ENCODE results near the gene ITGBL1.
A peak's percentile ranks its signal among the peaks of the same experiment; 100 is the strongest.

Gene ITGBL1

DNA sequence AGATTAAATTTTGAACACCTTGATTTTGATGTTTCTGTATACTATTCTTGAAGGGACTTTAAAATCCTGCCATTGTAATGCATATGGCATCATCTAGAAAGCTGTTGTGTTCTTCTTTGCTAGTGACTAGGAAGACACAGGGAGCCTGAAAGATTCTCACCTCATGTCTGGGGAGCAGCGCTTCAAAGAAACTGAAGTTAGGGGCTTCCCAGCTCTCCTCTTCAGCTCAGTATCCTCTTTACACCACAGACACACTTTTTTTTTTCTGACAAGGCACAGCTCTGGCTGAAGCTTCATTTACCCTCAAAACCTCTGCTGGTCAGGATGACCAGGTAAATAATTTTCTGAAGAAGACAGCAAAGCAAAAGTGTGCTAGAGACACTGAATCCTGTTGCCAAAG, 255.6 kb downstream of the ITGBL1 start:
- DNase-seq, result no peak

DNA sequence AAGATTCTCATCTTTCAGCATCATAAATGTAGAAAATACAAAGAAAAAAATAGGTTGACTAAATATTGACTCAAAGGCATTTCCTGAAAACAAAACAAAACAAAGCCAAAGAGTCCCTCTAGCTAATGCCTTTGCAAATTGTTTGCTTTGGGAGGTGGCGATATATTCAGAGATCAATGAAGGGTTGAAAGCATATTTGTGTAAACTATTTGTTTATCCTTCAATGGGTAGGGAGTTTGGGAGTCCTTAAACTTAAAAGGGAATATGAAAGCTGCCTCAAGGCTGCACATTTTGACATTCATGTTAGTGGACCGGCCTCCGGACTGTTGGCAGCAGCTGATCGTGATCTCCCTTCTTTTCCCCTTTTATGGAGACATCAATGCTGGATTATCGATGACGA, 257.5 kb downstream of the ITGBL1 start:
- DNase-seq, result no peak

DNA sequence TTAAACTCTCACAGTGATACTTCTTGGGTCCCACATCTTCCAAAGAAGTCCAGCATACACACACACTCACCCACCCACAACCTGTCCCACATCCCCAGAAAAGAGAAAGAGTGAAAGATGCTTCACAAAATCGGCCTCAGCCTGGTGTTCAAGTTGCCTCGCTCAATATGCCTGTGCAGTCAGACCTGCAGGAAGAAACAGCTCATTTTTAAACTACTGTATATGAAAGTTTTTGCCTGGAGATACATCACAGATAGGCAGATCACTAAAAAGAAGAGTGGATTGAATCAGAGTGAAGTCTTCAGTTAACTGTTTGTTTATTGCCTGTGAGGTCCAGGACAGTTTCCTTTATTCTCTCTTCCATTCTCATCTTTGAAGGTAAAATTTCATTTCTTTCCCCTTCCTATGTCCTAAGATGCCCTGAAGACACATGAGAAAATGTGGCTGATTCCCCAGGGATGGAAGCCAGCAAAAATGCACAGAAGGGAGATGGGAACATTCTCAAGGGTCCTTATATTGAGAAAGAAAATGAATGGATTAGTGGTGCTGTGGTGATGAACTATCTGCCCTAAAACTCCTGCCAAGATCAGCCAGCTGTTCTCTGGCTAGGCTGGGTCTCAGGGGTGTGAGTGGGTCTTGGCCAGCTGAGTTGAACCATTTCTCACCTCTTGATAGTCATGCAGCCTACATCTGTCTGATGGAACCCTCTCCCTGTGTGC, 259.0 kb downstream of the ITGBL1 start:
- no peak for DNase-seq

DNA sequence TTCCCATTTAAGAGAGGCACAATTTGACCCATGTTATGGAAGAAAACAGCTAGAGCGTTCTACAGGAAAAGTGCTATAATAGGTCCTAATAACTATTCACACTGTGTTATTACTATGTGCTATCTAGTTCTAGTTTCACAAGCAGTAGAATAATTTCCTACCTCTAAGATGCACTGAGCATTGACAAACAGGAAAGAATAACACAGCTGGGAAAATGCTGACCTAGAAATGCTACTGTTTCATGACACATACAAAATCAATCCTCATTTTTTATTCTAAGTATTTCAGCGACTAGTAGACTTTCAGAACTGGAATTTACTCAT, 259.5 kb downstream of the ITGBL1 start:
- no peak for DNase-seq

DNA sequence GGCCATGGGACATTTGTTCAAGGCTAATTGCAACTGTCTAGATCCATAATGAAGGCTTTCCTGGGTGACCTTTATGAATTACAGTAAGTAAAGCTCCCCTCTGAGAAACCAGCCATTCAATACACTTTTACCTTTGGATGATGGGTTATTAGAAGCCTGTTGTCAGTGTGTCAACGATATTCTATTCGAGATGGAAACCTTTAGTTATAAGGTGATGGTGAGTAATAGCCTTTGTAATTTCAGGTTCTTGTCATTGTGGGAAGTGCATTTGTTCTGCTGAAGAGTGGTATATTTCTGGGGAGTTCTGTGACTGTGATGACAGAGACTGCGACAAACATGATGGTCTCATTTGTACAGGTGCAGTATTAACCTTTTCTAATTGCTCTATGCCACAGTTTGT, 261.7 kb downstream of the ITGBL1 start:
- DNase-seq, result no peak

DNA sequence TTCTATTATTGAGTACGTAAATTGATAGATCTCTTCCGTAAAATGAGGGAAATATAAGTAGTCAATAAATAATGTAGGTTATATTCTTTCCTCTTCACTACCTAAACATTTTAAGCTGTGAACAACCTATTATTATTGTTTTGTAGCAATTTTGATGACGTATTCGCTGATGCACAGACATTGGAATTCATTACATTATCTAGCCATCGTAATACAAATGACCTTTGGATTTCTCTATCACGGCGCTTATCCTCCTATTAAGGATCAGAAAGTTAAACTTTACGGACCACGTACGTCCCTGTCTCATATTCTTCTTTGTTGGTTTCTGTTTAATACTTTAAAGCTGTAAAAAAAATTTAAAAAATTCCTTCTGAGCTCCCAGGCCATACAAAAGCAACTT, 264.9 kb downstream of the ITGBL1 start:
- no peak for DNase-seq

DNA sequence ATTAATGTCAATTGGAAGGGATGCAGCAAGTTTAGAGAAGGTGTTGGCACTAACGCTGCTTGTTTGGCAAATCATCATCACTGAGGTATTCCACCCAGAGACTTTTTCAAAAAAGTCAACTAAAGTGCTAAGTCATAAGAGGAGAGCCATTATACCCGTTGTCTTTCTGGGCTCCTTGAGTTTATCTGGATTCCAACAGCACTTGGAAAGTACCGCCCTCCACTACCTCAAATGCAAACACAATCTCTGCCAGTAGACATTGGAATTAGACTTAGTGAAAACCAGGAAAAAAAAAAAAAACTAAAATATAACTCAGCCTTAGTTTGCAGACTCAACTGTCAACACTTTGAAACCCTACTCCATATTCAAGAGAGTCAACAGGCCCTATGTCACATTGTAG, 266.0 kb downstream of the ITGBL1 start:
- no peak for DNase-seq

DNA sequence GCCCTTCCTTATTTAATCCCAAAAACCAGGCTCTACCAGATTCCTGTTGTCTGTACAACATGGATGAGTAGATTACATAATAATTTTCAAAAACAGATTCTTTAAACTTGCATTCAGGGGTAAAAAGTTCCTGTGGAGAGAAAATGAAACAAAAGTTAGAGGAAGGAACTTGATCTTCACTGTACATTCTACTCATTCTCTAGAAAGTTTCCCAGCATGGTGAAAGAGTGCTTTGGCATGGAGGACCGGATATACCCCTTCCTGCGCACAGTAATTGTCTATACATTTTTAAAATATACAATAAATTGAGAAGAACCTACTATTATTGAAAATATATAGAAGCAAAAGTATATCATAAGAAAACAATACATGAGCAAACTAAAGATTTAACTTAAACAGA, 274.2 kb downstream of the ITGBL1 start:
- no peak for DNase-seq

DNA sequence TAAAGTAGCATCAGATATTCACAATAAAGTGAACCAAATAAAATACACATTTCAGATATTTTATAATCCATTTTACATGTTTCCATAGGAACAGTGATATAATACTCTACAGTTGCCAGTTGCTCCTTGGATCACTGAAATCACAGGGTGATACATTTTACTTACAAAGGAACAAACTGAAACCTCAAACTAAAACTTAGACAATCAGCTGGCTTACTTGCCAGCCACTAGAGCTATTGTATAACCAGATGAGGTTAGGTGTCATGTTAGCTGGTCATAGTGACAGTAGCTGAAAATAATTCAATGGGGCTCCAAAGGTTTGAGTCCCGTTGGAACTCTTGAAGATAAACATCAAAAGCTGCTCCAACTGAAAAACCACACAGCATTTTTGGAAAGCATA, 274.6 kb downstream of the ITGBL1 start:
- DNase-seq, result no peak

DNA sequence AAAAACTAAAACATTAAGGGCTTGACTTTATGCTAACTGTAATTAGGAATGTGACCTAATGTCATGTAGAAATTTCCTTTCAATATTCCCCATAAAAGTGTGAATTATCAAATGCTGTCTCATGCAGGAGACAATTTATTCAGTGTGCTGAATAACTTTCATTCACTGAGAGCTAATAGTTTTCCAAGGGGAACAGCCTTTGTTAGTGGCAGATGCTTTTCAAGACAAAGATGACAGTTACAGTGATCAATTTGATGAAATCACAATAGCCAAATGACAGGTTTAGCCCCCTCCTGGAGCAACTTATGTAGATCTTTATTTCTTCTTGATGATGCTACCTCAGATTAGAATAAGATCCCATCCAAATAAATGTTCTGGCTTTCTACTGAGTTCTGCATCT, 275.5 kb downstream of the ITGBL1 start:
- DNase-seq, result no peak

DNA sequence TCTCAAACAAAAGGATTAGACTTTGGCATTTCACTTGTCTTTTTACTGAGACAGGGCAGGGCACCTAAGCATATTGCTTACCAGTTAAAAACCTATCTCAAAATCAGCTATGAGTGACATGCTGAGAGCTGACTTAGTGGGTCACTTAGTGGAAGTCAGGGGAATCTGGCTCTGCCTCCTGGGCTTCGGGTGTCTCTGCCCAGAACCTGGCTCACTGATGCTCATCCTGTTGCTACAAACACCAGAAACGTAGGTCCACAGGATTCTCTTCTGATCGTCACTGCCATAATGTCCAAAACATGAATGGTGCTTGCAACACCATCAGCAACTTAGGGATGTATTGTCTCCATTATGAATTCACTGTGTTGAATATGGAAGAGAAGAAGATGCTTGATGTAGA, 276.1 kb downstream of the ITGBL1 start:
- DNase-seq, result no peak

DNA sequence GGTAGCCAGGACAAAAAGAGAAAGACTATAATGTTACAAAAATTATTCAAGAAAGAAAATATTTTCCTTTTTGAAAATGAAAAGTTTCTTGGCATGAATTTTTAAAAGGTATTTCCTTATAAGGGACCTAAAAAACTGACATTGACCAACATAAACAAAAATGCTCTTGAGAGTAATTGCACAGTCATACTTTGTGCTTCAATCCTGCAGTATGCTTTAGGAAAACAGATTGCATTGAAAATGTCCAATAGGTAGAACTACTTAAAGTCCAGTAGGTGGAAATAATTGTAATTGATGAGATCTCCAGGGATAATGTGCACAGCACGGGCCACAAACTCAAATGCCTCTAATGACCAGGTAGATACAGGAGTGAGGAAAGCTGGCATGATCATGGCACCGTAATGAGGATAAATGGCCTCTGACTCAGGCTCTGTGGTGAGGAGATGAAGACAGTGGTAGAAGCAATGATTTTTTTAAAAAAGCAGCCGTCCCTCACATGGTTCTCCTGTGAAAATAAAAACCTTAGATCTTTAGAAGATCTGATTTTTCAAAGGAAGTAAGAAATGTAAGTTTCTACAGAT, 278.0 kb downstream of the ITGBL1 start:
- DNase-seq, result no peak

DNA sequence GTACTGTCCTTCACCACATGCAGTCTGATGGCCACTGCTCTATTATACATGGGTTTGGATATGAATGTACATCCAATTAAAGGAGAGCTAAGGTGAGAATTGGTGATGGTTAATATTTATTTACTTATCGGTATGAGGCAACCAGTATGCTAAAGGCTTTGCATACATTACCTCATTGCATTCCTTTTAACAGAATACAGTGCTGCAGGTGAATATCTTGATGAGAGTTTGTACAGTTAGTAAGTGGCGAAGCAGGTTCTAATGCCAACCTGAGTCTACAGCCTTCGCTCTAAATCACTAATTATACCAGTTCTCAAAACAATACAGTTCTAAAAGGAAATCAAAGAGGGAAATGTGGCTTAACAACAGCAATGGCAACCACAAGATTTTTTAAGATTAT, 284.1 kb downstream of the ITGBL1 start:
- no peak for DNase-seq

DNA sequence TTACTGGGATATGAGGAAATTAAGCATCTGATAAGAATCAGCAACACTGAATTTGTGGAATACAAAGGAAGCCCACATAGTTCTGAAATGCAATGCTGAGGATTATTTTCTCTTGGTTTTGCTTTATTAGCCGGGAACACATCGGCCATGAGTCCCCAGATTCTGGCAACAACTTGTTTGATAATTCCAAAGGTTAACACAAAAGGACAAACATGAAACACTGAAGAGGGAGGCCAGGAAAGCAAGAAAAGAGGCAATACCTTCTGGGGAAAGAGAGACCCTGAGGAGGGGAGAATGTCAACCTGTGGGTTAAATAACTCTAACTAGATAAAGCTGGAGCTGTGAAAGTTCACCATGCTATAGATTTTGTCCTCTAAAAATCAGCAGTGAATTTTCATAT, 285.9 kb downstream of the ITGBL1 start:
- DNase-seq, result no peak

DNA sequence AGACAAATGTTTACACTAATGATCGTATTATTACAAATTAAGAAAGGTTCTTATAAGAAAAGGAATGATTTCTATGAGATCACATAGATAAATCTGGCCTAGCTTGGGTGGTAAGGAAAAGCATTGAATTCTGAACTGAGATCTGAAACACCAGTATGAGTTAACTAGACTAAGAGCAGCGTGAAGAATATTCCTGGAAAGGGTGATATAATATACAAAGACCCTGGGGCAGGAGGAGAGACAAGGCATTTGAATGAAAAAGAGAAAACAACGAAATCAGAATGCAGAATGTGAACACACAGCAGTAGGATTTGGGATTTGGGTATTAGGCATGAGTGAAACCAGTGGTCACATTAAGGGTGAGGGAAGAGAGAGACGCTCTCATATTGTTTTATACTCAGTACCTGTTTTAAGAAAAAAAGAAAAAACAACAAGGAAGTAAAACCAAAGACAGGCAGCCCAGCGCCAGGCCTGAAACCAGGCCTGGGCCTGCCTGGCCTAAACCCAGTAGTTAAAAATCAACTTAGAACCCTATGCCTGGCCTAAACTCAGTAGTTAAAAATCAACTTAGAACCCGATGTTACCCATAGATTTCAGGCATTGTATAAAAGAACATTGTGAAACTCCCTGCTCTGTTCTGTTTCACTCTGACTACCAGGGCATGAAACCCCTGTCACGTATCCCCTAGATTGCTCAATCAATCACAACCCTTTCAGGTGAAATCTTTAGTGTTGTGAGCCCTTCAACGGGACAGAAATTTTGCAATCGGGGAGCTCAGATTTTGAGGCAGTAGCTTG, 287.1 kb downstream of the ITGBL1 start:
- no peak for DNase-seq

DNA sequence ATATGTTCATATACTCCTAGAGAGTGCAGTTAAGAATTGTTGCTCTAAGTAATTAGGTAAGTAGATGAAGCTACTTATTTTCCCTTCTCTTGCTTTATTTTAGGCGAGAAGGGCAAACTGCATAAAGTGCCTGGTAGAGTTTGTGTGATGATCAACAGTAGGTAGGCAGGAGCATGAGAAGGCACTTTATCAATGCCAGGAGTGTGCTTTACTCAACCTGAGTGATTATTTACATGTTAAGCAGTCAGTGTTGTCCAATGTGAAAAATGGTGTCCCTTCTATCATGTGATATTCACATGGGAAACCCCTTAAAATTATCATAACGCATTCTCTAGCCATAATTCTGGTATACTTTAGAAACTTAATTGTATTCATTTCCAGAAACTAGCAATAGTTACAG, 294.0 kb downstream of the ITGBL1 start:
- DNase-seq, result no peak

DNA sequence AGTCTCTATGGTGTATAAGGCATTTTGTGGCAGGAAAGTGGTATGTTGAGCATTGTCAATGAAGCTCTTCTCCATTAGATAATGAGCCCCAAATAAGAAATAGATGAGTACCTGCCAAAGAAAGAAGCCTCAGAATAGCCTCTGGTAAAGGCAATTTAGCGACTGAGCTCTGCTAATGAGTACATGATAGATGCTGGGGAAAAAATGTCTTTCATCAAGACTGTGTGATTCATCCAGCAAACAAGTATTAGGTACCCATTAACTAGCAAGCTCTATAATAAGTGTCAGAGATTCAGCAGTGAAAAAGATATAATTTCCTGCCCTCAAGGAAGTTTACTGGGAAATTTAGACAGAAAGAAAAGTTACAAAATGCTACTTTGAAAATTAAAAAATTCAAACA, 294.6 kb downstream of the ITGBL1 start:
- no peak for DNase-seq

DNA sequence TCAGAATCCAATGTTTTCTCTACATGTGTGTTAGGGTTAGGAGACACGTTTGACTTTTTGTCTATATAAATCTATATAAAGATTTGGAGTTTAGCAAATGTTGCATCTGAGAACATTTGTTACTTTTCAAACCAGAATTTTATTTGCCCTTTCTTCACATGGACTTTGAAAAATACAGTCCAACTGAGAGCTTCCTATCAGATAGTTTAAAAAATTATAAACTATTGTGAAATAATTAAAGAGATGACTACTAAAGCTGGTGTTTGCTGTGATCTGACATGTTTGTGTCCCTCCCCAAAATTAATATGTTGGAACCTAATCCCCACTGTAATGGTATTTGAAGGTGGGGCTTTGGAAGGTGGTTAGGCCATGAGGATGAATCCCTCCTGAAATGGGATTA, 297.1 kb downstream of the ITGBL1 start:
- no peak for DNase-seq

DNA sequence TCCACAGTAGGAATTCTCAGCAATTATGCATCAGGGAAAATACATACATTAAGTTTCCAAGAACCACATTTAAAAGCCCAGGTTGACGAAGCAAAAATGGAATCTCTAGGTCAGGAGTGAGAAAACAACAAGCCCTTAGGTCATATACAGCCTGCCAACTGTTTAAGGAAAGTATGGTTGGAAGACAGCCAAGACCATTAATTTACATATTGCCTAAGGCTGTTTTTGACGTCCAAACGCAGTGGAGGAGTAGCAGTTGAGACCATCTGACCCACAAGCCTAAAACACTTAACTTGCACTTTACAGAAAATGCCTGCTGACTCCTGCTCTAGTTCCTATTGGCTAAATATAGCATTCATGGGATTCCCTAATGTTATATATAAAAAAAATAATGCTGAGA, 299.0 kb downstream of the ITGBL1 start:
- peak; percentile 40 for DNase-seq

DNA sequence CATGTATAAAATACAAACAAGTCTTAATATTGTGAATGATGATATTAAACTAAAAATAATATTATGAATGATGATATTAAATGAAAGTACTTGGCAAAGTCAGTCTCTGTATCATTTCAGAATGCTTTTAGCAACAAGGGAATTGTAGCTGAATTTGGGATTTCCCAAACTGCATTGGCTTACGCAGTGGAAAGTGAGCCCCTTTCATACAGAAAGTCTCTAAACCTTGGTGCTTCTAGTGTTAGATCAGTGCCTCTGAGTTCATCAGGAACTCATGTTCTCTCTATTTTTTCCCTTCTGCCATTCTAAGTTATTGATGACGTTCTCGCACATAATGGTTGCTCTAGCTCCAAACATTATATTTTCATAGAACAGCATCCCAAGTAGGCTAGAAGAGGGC, 300.0 kb downstream of the ITGBL1 start:
- no peak for DNase-seq

DNA sequence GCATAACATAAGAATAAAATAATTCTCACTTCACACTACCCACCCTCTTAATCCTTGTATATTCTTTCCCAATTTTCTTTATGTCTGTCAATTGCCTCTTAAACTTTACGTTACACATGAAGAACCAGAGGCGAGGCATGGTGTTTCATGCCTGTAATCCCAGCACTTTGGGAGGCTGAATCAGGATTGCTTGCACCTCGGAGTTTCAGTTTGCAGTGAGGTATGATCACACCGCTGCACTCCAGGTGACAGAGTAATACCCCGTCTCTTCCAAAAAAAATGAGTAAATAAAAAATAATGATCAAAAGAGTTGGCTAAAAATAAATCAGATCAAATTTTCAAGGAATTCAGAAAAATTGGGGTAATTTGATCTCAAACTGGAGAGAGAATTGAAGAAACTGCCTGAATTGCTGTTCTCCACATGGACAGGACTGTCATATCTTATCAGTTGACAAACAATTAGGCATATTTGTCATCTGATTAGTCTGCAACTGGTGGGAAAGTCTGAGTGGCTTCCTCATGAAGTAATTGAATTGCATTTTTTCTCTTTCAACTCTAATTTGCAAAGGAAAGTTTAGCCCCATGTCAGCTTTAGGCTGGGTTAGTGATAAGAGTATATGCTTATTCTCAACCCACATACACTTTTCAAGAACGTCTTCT, 302.9 kb downstream of the ITGBL1 start:
- no peak for DNase-seq

DNA sequence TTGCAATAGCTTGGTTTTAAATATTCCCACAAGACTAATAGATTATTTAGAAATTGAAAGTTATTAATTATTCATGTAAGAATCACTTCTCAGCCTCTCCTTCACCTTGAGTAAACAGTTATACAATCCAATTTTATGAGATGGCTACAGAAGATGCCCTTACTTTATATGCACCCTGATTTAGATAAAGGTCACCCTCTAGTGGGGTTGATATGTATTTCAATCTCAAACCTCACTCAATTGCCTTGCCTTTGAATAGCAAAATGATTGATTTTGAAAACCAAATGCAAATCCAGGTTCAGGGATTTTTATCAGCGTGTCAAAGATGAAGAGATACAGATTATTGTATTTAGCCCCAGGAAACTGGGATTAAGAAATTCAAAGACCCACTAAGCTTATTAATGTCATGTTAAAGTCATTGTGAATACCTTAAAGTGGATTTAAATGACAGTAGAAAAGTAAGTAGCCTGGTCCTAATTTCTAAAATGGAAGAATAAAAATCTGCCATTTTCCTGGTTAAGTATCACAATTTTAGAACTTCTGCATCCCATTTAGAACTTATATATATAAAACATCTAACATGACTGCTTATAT, 305.1 kb downstream of the ITGBL1 start:
- peak; percentile 40 for DNase-seq

DNA sequence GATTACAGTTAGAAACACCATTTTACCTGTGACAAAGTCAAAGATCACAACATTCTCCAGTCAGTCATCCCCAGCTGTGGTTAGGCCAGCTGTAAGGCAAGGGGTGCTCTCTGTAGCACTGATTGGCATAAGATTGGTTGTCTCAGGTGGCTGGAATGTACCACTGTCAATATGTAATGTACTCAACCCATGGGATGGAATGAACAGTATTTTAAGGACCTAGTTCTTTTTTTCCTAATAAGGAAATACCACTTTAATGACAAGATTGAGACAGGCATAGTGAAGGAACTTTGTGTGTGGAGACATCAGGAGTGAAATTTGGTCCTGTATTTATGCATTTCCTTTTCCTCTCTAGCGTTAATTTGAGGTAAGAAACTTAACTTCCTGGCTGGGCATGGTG, 310.7 kb downstream of the ITGBL1 start:
- no peak for DNase-seq

Measured in NCI-H1092 (cell line).